ENCODE results near the gene ACAP3.

DNA sequence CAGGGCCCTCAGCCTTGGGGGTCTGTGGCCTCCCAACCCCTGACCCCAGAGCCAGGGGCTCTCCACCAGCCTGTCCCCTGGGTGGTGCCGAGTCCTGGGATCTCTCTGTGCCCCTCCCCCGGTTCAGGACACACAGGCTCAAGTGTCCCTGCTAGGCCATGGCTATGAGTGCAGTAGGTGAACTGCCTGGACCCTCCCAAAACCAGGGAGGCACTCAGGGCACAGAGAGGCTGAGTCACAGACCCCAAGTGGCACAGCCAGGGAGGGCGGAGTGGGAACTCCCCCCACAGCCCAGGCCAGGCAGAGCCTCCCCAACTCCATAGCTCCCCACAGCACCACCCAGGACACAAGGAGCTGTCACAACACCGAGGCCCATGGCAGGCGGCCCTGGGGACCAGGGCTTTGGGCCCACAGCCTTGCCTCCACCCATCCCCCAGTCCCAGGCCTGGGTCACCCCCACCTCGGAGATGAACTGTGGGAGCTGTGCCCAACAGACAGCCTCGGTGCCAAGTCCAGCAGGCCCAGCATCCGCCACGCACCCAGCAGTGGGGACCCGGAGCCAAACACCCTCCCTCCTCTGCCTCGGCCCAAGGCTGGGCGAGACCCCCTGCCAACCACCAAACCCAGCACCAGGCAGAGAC, 38.2 kb upstream of the ACAP3 start:
- TF ChIP-seq EZH2 (IDR thresholded peaks at IDR 0.05), result no peak
- TF ChIP-seq, protein P1, sequence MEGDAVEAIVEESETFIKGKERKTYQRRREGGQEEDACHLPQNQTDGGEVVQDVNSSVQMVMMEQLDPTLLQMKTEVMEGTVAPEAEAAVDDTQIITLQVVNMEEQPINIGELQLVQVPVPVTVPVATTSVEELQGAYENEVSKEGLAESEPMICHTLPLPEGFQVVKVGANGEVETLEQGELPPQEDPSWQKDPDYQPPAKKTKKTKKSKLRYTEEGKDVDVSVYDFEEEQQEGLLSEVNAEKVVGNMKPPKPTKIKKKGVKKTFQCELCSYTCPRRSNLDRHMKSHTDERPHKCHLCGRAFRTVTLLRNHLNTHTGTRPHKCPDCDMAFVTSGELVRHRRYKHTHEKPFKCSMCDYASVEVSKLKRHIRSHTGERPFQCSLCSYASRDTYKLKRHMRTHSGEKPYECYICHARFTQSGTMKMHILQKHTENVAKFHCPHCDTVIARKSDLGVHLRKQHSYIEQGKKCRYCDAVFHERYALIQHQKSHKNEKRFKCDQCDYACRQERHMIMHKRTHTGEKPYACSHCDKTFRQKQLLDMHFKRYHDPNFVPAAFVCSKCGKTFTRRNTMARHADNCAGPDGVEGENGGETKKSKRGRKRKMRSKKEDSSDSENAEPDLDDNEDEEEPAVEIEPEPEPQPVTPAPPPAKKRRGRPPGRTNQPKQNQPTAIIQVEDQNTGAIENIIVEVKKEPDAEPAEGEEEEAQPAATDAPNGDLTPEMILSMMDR (IDR thresholded peaks at IDR 0.05), result no peak

Data from neural progenitor cell (in vitro differentiated cells).